DOHH2 (cell line): ENCODE results near the gene ZNF74.
"Not testable (repeated sequence)": the region's sequence is repeated elsewhere in the genome, so short reads cannot be mapped to it uniquely, and the experiment has no call there.

Source experiments
- H3F3A ChIP-seq: fragments of 200-600 bp; sonication (generic), shearing (Covaris generic); 2 replicates; pipeline ENCODE4 v1.6.0; 2016; ENCODE audit warnings: antibody characterized with exemption, mild to moderate bottlenecking; ENCODE audit not compliant: control insufficient read depth, insufficient read depth
- H3K27ac ChIP-seq: fragments of 200-600 bp; sonication (generic); 2 replicates; pipeline ENCODE4 v1.5.1; 2014; ENCODE audit warnings: low read depth, mild to moderate bottlenecking, low read length, moderate library complexity
- H3K27me3 ChIP-seq: fragments of 200-600 bp; sonication (generic); 2 replicates; pipeline ENCODE4 v1.6.1; 2014; ENCODE audit warnings: mild to moderate bottlenecking, low read length, mixed read lengths; ENCODE audit not compliant: control insufficient read depth
- H3K36me3 ChIP-seq: fragments of 200-600 bp; sonication (generic); 2 replicates; pipeline ENCODE4 v1.6.1; 2014; ENCODE audit warnings: mild to moderate bottlenecking, low read length, moderate library complexity, mixed read lengths; ENCODE audit not compliant: control insufficient read depth
- H3K4me1 ChIP-seq: fragments of 200-600 bp; sonication (generic); 2 replicates; pipeline ENCODE4 v1.6.1; 2014; ENCODE audit warnings: mild to moderate bottlenecking, low read length, mixed read lengths; ENCODE audit not compliant: control insufficient read depth
- H3K4me2 ChIP-seq: fragments of 200-600 bp; sonication (generic); 2 replicates; pipeline ENCODE4 v1.6.0; 2014; ENCODE audit warnings: mild to moderate bottlenecking, low read length, moderate library complexity
- H3K4me3 ChIP-seq: fragments of 200-600 bp; sonication (generic); 2 replicates; pipeline ENCODE4 v1.5.1; 2014; ENCODE audit warnings: mild to moderate bottlenecking, low read length, mixed read lengths
- H3K79me2 ChIP-seq: fragments of 200-600 bp; sonication (generic); 2 replicates; pipeline ENCODE4 v1.6.1; 2014; ENCODE audit warnings: mild to moderate bottlenecking, low read length, mixed read lengths; ENCODE audit not compliant: control insufficient read depth
- H3K9me2 ChIP-seq: fragments of 200-600 bp; sonication (generic); replicated peaks from 2 replicates; pipeline ENCODE4 v1.6.1; 2014; ENCODE audit warnings: mild to moderate bottlenecking, low read length, mixed read lengths; ENCODE audit not compliant: control insufficient read depth
- H3K9me3 ChIP-seq: fragments of 200-600 bp; sonication (generic); 2 replicates; pipeline ENCODE4 v1.6.1; 2014; ENCODE audit warnings: antibody characterized with exemption, low read length, mixed read lengths; ENCODE audit not compliant: control insufficient read depth, insufficient read depth
- H4K20me1 ChIP-seq: fragments of 200-600 bp; sonication (generic); 2 replicates; pipeline ENCODE4 v1.6.0; 2014; ENCODE audit warnings: low read depth, mild to moderate bottlenecking, antibody characterized with exemption, low read length, moderate library complexity; ENCODE audit not compliant: control insufficient read depth, insufficient read depth
- EZH2phosphoT487 ChIP-seq: fragments of 200-600 bp; sonication (generic); IDR thresholded peaks from 2 replicates; pipeline ENCODE4 v1.6.1; 2017; ENCODE audit warnings: borderline replicate concordance, mild to moderate bottlenecking, antibody characterized with exemption, low read length, moderate library complexity, mixed read lengths
- TF ChIP-seq, protein P1 (sequence below): fragments of 200-600 bp; sonication (generic); IDR thresholded peaks from one replicate; pipeline ENCODE4 v1.5.1; 2014; ENCODE audit warnings: antibody characterized with exemption, mild to moderate bottlenecking, low read depth, low read length; ENCODE audit not compliant: poor library complexity, severe bottlenecking

The ZNF74 gene

DNA sequence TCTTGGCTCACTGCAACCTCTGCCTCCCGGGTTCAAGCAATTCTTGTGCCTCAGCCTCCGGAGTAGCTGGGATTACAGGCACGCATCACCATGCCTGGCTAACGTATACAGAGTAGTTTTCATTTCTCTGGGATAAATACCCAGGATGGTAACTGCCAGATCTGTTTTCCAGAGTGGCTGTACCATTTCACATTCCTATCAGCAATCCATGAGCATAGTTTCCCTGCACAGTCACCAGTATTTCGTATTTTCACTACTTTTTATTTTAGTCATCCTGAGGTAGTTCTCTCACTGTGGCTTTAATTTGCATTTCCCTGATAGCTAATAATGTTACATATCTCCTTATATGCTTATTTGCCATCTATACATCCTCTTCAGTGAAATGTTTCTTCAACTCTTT is 54.7 kb downstream of the ZNF74 start:
- H3K79me2 ChIP-seq, result no peaks in the 10 kb centered on the region
- H3K4me2 ChIP-seq, result no peak overlapping the region
- H3K4me3 ChIP-seq, result no peak overlapping the region
- no peaks in the 10 kb centered on the region for H4K20me1 ChIP-seq
- no peak overlapping the region for H3K27ac ChIP-seq
- no peaks in the 10 kb centered on the region for H3K9me2 ChIP-seq
- TF ChIP-seq, protein P1, sequence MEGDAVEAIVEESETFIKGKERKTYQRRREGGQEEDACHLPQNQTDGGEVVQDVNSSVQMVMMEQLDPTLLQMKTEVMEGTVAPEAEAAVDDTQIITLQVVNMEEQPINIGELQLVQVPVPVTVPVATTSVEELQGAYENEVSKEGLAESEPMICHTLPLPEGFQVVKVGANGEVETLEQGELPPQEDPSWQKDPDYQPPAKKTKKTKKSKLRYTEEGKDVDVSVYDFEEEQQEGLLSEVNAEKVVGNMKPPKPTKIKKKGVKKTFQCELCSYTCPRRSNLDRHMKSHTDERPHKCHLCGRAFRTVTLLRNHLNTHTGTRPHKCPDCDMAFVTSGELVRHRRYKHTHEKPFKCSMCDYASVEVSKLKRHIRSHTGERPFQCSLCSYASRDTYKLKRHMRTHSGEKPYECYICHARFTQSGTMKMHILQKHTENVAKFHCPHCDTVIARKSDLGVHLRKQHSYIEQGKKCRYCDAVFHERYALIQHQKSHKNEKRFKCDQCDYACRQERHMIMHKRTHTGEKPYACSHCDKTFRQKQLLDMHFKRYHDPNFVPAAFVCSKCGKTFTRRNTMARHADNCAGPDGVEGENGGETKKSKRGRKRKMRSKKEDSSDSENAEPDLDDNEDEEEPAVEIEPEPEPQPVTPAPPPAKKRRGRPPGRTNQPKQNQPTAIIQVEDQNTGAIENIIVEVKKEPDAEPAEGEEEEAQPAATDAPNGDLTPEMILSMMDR, result no peak
- TF ChIP-seq EZH2phosphoT487, result no peak
- H3K9me3 ChIP-seq, result no peaks in the 10 kb centered on the region
- no peaks in the 10 kb centered on the region for H3K27me3 ChIP-seq
- no peaks in the 10 kb centered on the region for H3K4me1 ChIP-seq
- H3F3A ChIP-seq, result no peaks in the 10 kb centered on the region
- H3K36me3 ChIP-seq, result no peaks in the 10 kb centered on the region

DNA sequence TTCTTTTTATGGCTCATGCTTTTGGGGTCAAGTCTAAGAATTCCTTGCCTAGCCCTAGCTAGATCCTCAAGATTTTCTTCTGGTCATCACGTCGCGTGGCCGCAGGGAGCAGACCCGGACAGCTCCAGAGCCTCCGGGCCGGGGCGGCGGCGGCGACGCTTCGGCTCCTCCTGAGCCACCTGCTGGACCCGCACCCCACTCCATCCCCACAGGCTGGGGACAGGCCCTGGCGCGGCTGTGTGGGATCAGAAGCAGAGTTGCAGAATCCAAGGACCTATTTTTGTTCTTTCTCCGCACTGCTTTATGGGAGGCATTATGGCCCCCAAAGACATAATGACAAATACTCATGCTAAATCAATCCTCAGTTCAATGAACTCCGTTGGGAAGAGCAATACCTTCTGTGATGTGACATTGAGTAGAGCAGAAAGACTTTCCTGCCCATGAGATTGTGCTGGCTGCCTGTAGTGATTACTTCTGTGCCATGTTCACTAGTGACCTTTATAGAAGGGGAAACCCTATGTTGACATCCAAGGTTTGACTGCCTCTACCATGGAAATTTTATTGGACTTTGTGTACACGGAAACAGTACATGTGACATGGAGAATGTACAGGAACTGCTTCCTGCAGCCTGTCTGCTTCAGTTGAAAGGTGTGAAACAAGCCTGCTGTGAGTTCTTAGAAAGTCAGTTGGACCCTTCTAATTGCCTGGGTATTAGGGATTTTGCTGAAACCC is 56.0 kb downstream of the ZNF74 start:
- Histone ChIP-seq H3K9me3 (no peaks in the 10 kb centered on the region), H3K4me2 (no peak overlapping the region), H4K20me1 (no peaks in the 10 kb centered on the region), H3K27ac (no peak overlapping the region), H3K36me3 (no peaks in the 10 kb centered on the region), H3K27me3 (no peaks in the 10 kb centered on the region), H3K79me2 (no peaks in the 10 kb centered on the region), H3K4me1 (no peaks in the 10 kb centered on the region), H3K9me2 (no peaks in the 10 kb centered on the region), H3F3A (no peaks in the 10 kb centered on the region), H3K4me3 (no peak overlapping the region)
- TF ChIP-seq, protein P1, result no peak
- TF ChIP-seq EZH2phosphoT487, result no peak

DNA sequence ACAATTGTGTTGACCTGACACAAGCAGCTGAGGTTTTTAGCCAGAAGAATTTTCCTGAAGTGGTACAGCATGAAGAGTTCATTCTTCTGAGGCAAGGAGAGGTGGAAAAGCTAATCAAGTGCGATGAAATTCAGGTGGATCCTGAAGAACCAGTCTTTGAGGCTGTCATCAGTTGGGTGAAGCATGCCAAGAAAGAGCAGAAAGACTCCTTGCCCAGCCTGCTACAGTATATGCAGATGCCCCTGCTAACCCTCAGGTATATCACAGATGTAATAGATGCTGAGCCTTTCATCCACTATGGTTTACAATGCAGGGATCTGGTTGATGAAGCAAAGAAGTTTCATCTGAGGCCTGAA is 56.6 kb downstream of the ZNF74 start:
- Histone ChIP-seq H3K4me3 (no peak overlapping the region), H3K9me2 (no peaks in the 10 kb centered on the region), H3K9me3 (no peaks in the 10 kb centered on the region), H3K4me1 (no peaks in the 10 kb centered on the region), H4K20me1 (no peaks in the 10 kb centered on the region), H3K36me3 (no peaks in the 10 kb centered on the region), H3K27ac (no peak overlapping the region), H3K27me3 (no peaks in the 10 kb centered on the region), H3K79me2 (no peaks in the 10 kb centered on the region), H3F3A (no peaks in the 10 kb centered on the region), H3K4me2 (no peak overlapping the region)
- no peak for TF ChIP-seq EZH2phosphoT487
- TF ChIP-seq, protein P1, result no peak

DNA sequence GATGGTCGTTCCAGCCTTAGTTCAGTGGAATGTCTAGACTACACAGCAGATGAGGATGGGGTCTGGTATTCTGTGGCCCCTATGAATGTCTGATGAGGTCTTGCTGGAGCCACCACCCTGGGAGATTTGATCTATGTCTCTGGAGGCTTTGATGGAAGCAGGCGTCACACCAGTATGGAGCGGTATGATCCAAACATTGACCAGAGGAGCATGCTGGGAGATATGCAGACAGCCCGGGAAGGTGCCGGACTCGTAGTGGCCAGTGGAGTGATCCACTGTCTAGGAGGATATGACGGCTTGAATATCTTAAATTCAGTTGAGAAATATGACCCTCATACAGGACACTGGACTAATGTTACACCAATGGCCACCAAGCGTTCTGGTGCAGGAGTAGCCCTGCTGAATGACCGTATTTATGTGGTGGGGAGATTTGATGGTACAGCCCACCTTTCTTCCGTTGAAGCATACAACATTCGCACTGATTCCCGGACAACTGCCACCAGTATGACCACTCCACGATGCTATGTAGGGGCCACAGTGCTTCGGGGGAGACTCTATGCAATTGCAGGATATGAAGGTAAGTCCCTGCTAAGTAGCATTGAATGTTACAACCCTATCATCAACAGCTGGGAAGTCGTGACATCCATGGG is 57.3 kb downstream of the ZNF74 start:
- H3K4me3 ChIP-seq, H3K36me3 ChIP-seq, H3K9me3 ChIP-seq, H3F3A ChIP-seq, H3K9me2 ChIP-seq, H3K27me3 ChIP-seq, H3K4me1 ChIP-seq, H4K20me1 ChIP-seq, H3K79me2 ChIP-seq, H3K4me2 ChIP-seq, H3K27ac ChIP-seq: not testable (repeated sequence)
